ENCODE measurements around the gene LAMC2. TPM values are rescaled to one million over a fixed set of nuclear protein-coding genes. Genes with fewer than 3 reads are reported as not detected.

Gene LAMC2
- total RNA-seq, 1 donor from 2014 or later: 1.2 TPM

GRCh38 chr1:183248989-183249691 lies 63.1 kb downstream of the LAMC2 start:
- H3K9me3 ChIP-seq (replicated peaks): no peaks in the 10 kb centered on the region

DNA sequence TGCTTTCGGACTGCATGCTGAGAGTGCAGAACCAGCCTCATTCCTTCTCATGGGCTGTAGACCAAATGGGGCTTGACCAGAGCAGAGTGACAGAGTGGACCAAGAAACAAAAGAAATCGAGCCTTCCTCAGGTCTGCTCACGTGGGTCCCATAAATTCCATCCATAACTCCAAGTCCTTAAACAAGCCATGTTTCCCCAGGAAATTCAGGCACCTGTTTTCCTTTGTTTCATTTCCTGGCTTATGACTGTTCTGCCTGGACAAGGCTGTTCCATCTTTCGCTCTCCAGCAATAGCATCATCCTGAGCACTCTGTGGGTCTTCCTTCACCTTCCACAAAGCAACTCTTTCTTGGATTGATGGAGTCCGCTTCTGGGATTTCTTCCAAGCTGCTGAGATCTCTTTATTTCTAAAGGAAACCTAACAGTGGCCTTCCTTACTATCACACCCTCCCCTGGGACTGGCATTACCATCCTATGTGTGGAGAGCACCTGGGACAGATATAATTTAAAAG lies 63.9 kb downstream of the LAMC2 start:
- peaks cover 5% of the 10 kb centered on the region for H3K9me3 ChIP-seq (replicated peaks)
- peaks cover 9% of the 10 kb centered on the region for H3K4me1 ChIP-seq
- H3K36me3 ChIP-seq: no peaks in the 10 kb centered on the region
- no peak overlapping the region for H3K4me3 ChIP-seq
- intact Hi-C loops (cut with micrococcal nuclease): no loop called here
- no peak for DNase-seq
- H3K27me3 ChIP-seq (ENCODE audit: low read depth): no peaks in the 10 kb centered on the region
- TF ChIP-seq CTCF (IDR thresholded peaks at IDR 0.05; ENCODE audit: borderline replicate concordance): no peak
- no peak overlapping the region for H3K27ac ChIP-seq (replicated peaks)

More at GRCh38 chr1:183248989-183249691, 63.1 kb downstream of the LAMC2 start:
- no peaks in the 10 kb centered on the region for H3K36me3 ChIP-seq
- H3K4me1 ChIP-seq: peaks cover 18% of the 10 kb centered on the region
- intact Hi-C loops (cut with micrococcal nuclease): no loop called here
- H3K4me3 ChIP-seq: no peak overlapping the region
- no peak for TF ChIP-seq CTCF (IDR thresholded peaks at IDR 0.05; ENCODE audit: borderline replicate concordance)
- DNase-seq: no peak
- no peaks in the 10 kb centered on the region for H3K27me3 ChIP-seq (ENCODE audit: low read depth)
- H3K27ac ChIP-seq (replicated peaks): peak overlapping the region; percentile 35

- H3K4me3 ChIP-seq: no peak overlapping the region
- intact Hi-C loops (cut with micrococcal nuclease): no loop called here
- no peaks in the 10 kb centered on the region for H3K27me3 ChIP-seq (ENCODE audit: low read depth)
- TF ChIP-seq CTCF (IDR thresholded peaks at IDR 0.05; ENCODE audit: borderline replicate concordance): no peak
- H3K27ac ChIP-seq (replicated peaks): no peak overlapping the region
- no peak for DNase-seq
- H3K4me1 ChIP-seq: no peaks in the 10 kb centered on the region
- H3K36me3 ChIP-seq: no peaks in the 10 kb centered on the region
- peaks cover 10% of the 10 kb centered on the region for H3K9me3 ChIP-seq (replicated peaks)
These were observed 65.3 kb downstream of the LAMC2 start for GRCh38 chr1:183251101-183251958.

GRCh38 chr1:183251959-183252450 lies 65.9 kb downstream of the LAMC2 start:
- Histone ChIP-seq H3K36me3 (no peaks in the 10 kb centered on the region), H3K9me3 (replicated peaks) (peaks cover 10% of the 10 kb centered on the region), H3K4me3 (no peak overlapping the region), H3K27me3 (ENCODE audit: low read depth) (no peaks in the 10 kb centered on the region), H3K27ac (replicated peaks) (no peak overlapping the region), H3K4me1 (no peaks in the 10 kb centered on the region)
- DNase-seq: no peak
- intact Hi-C loops (cut with micrococcal nuclease): no loop called here
- TF ChIP-seq CTCF (IDR thresholded peaks at IDR 0.05; ENCODE audit: borderline replicate concordance): no peak

GRCh38 chr1:183255073-183255472 lies 69.0 kb downstream of the LAMC2 start:
- Histone ChIP-seq H3K36me3 (no peaks in the 10 kb centered on the region), H3K4me1 (no peaks in the 10 kb centered on the region), H3K27ac (replicated peaks) (no peak overlapping the region), H3K9me3 (replicated peaks) (peaks cover 10% of the 10 kb centered on the region), H3K4me3 (no peak overlapping the region), H3K27me3 (ENCODE audit: low read depth) (no peaks in the 10 kb centered on the region)
- no peak for DNase-seq
- intact Hi-C loops (cut with micrococcal nuclease): no loop called here
- TF ChIP-seq CTCF (IDR thresholded peaks at IDR 0.05; ENCODE audit: borderline replicate concordance): no peak
